ENCODE measurements around the gene C2CD2.

C2CD2 gene

GRCh38 chr21:41865002-41865777 lies 88.6 kb downstream of the C2CD2 start:
- no peak for DNase-seq (ENCODE audit: low read depth)

GRCh38 chr21:41864311-41865001 lies 89.4 kb downstream of the C2CD2 start:
- no peak for DNase-seq (ENCODE audit: low read depth)

DNA sequence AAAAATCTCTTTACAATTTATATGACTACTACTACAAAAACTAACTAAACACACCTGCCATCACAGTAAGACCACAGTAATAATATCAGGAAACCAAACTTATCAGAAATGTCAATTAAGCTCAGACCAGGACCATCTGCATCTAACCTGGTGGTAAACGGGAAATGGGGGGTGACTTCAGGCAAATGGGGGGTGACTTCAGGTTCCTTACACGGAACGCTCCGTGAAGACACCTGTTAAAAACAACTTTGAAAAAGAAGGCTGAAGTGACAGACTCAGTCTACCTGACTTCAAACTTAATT lies 90.4 kb downstream of the C2CD2 start:
- DNase-seq (ENCODE audit: low read depth): no peak

DNA sequence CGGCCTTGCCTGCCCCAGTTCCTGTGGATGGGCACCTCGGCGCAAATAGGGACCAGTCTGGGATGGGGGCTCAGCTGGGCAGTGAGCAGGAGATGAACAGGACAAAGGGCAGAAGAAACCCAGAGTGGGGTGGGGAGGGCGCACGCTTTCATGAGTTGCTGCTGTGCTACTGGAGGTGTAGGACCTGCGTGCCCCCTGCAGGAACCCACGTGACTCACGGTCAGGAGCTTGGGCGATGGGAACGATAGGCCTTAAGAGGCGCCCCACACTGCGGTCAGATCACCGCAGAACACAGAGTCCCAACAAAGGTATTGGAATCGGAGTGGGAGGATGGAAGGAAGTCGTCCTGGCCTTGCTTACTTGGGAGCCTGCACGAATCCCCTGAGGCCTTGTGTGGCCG lies 91.8 kb downstream of the C2CD2 start:
- DNase-seq (ENCODE audit: low read depth): no peak

DNA sequence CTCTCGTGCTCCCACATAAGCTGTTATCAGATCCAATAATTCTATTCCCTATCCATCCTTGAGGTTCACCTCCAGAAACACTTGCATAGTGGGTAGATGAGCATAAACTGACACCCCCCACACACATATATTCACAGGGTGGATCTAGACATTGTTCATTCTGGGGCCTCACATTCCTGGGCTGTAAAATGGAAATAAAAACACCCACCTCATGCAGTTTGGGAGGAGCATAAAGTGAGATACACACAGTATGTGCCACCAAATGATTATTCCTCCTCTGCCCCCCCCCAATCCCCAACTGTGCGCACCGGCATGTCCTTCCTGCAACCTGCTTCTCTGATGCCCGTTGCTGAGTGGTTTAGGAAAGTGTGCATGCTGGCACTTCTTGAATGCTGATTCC lies 92.6 kb downstream of the C2CD2 start:
- DNase-seq (ENCODE audit: low read depth): no peak

DNA sequence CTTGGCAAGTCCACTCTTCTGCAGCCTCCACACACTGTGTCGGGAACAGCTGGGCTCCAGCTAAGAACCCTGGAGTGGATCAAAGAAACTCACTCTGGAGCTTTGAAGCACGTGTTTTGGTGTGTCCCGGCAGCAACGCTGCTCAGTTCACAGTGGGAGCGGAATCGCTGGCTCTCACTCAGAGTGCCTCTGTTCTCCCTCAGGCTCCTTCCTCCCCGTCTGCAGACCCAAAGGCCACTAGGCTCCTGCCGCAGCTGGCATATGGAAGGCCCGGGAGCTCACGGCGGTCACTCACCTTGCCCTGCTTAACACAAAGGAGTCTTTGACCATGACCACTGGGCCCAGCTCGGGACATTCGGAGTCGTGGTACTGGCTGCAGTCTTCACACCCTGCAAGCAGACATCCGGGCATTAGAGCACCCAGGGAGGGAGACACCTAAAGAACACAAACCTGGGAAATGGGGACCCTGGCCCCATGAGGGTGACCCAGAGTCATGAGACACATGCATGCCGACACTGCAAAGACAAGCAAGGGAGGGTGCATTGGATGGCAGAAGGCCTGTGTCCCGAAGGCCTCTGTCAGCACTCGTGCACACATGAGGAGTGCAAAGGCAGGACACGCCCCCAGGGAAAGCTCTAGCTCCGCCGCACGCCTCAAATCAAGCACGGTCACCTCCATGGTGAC lies 94.4 kb downstream of the C2CD2 start:
- no peak for DNase-seq (ENCODE audit: low read depth)

DNA sequence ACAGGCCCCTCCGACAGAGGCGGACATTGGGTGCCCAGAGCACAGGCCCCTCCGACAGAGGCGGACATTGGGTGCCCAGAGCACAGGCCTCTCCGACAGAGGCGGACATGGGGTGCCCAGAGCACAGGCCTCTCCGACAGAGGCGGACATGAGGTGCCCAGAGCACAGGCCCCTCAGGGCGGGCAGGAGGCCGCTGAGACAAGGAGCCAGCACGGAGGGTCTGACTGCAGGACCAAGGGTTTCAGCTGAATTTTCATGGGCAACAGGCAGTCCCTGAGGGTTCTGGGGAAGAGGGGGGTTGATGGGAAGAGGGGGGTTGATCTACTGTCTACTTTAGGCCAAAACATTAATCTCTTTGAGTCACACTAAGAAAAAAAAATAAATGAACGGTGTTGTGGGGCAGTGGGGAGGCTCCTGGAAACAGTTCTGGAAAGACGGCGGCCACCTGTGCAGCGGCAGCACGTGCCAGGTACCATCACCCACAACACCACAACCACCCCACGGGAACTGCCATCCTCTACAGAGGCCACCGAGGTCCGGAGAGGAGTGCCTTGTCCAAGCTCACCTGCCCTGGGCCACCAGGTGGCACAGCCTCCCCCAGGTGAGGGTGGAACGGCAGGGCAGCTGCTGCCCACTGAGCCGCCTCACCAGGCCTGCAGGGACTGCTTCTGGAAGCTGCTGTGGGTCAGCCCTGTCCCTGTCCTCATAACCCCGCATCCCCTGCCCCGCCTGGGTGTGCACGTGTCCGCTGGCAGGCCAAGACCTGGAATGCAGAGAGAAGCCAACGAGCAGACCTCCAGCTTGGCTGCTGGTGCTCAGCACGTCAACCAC lies 95.1 kb downstream of the C2CD2 start:
- DNase-seq (ENCODE audit: low read depth): no peak

GRCh38 chr21:41857771-41858300 lies 96.0 kb downstream of the C2CD2 start:
- DNase-seq (ENCODE audit: low read depth): no peak

DNA sequence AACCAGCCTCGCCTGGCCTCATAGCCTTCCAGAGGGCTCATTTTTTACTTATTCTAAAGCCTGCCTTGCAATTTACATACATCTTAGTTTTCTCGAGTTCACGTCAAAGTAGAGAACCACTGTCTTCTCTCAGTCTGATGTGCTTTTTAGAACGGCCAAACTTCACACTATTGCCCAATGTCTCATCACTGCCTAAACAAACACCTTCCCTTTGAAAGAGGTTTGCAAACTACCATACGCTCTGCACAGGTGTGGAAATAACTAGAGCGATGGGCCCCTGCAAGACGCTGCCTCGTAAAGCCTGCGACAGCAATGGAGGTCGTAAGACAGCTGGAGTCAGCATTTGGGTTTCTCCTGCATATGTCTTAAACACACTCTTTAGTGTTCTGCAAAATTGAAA lies 97.2 kb downstream of the C2CD2 start:
- DNase-seq (ENCODE audit: low read depth): no peak

DNA sequence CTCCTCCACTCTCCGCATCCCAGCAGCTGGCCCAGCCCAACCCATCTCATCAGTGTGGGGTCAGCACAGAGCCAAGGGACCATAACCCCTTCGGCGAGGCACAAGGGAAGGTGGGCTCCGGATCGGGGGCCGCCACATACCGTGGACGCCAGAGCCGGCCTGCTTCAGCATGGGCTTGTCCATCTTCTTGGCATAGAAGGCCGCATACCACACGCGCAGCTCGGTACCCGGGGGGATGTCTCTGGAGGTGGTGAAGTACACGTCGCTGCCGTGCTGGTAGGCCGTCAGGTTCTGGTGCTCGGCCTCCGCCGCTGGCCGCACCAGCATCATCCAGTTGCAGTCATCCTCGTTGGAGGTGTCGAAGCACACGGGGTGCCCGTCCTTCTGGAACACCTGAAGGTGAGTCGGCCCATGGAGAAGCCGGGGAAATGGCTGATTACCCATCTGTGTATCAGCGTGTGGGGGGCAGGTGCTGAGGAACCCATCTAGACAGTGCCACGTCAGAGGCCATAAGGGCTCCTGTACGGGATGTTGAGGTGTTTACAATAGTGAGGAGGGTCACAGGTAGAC lies 99.3 kb downstream of the C2CD2 start:
- DNase-seq (ENCODE audit: low read depth): no peak

DNA sequence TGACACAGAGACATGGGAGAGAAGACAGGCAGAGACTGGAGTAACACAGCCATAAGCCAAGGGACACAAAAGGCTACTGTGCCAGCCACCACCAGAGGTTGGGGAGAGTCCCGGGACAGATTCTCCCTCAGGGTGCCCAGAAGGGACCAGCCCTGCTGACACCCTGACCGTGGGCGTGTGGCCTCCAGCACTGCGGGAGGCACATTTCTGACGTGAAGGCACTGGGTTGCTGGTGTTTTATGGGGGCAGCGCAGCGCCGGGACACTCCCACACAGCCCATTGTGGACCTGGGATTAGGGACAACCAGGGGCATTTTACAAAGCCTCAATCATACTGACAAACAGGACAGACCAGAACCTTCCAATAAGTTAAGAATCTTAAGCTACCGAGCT lies 100.9 kb downstream of the C2CD2 start:
- no peak for DNase-seq (ENCODE audit: low read depth)

DNA sequence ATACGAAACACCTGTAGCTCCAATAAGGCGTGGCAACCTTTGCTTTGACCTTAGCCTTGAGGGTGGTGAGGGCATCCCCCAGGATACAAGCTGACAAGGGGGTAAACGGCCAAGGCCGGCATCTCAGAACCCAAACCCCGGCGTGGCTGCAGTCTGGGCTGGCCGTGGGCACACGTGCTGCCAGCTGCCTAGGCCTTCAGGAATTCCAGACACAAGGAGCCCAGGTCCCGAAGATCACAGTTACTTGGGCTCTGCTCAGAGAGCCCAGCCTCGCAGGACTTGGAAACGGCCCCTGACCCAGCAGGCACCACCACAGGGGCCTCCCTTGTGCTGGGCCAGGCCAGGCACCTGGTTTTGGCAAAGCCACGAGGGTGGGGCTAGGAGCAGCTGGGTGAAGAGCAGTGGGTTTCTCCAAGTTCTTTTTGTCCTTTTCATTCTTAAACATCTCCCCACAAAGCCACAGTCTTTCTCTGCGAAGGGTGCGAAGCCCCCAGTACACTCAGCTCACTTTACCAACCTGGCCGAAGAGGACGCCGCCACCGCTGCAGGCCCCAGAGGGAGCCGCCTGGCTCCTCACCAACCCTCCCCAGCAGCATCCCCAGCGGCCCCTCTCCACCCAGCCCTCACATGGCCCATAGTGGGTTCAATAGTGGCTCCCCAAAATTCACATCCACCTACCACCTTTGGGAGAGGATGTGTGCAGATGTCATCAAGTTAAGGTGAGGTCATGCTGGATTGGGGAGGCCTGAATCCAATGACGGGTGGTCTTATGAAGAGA lies 101.5 kb downstream of the C2CD2 start:
- DNase-seq (ENCODE audit: low read depth): no peak

GRCh38 chr21:41851090-41851790 lies 102.6 kb downstream of the C2CD2 start:
- no peak for DNase-seq (ENCODE audit: low read depth)

DNA sequence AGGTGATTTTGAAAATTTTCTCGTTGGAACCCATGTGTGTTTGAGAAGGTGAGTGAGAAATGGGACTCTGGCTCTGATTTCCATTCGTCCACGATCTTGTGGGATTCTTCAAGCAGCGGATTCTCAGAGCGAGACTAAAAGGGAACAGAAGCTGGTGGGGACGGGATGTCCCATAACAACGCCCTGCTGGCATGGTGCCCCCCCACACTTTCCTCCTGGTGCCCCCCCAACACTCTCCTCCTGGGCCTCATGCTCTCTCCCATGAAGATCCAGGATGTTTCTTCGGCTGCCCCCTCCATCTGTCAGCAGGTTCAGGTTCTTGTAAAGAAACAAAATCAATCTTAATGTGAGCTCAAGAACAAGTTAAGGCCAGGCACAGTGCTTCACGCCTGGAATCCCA lies 103.7 kb downstream of the C2CD2 start:
- DNase-seq (ENCODE audit: low read depth): no peak

DNA sequence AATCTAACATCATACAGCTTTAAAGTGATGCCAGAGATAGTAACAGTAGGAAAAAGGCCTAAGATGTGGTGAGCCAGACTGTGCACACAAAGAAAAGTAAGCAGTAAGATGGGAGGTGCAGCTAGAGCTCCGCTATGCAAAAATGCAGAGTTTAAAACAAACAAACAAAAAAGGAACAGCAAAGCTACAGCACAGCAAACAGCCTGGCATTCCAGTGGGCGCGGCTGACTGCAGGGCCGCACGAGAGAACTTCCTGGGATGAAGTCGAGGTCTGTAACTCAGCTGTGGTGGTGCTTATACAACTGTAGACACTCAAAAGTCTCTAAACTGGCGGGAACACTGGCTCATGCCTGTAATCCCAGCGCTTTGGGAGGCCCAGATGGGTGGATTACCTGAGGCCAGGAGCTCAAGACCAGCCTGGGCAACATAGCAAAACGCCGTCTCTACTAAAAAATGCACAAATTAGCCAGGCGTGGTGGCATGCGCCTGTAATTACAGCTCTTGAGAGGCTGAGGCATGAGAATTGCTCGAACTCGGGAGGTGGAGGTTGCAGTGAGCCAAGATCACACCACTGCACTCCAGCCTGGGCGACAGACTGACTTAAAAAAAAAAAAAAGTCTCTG lies 104.7 kb downstream of the C2CD2 start:
- DNase-seq (ENCODE audit: low read depth): no peak

DNA sequence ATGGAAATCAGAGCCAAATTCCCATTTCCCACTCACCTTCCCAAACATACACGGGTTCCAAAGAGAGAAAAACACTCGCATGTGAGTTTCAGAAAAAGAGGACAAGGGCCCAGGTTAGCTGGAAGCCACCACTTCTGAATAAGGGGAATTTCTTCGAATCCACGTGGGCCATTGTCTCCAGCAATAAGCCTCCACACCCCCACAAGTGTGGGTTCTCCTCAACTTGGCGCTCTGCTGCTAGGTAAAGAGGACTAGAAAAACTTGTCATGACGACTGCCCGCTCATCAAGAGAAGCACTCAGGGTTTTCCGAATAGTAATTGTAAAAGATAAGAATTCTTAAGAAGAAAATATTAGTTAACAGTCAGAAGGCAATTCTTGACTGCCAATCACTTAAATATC lies 105.3 kb downstream of the C2CD2 start:
- DNase-seq (ENCODE audit: low read depth): no peak

- no peak for DNase-seq (ENCODE audit: low read depth)
Observed at GRCh38 chr21:41847066-41847804, 106.6 kb downstream of the C2CD2 start.

DNA sequence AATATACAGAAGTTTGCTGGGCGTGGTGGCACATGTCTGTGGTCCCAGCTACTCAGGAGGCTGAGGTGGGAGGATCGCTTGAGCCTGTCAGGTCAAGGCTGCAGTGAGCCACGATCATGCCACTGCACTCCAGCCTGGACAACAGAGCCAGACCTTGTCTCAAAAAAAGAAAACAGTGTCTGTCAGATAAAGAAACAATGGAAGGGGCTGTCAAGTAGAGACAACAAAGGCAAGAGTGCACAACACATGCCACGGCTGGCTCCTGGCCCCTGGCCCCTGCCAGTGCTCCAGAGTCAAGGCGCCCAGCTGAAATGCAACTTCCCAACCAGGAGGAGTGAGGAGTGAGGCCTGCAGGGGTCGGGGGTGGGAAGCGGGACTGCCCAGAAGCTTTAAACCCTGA lies 107.3 kb downstream of the C2CD2 start:
- no peak for DNase-seq (ENCODE audit: low read depth)

GRCh38 chr21:41846033-41846317 lies 107.8 kb downstream of the C2CD2 start:
- no peak for DNase-seq (ENCODE audit: low read depth)
